Measurements from ENCODE around the gene KRT83. TPM values are rescaled to one million over a fixed set of nuclear protein-coding genes. Genes with fewer than 3 reads are reported as not detected.

KRT83 gene
- total and polyA plus RNA-seq, 10 of the 15 experiments (the other 5 are each of a cell fraction or from before 2014, with no cell fraction given): not detected

DNA sequence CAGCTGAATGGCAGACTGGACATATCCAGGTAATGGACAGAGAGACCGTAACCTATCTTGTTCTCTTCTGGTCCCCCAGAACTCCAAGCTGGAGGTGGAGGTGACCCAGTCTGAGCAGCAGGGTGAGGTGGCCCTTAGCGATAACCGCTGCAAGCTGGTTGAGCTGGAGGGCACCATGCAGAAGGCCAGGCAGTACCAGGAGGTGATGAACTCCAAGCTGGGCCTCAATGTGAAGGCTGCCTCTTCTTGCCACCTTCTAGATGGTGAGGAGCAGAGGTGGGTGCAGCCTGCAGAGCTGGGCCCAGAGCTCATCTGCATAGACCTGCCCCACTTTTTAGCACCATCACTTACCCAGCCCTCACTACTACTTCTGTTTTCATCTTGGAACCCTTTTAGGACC lies 53.9 kb downstream of the KRT83 start:
- ATAC-seq (no peak), DNase-seq (ENCODE audit: low read depth, low spot score) (no peak), FAIRE-seq (no peak)
- in situ Hi-C loops (cut with MboI): no loop called here
- no peaks in the 10 kb centered on the region for H3K4me1 ChIP-seq (ENCODE audit: control insufficient read depth, insufficient read depth, low read length)
- H3K79me2 ChIP-seq (ENCODE audit: control insufficient read depth, insufficient read depth, low read length): no peaks in the 10 kb centered on the region
- H2AFZ ChIP-seq (ENCODE audit: control insufficient read depth, low read depth, low read length): no peak overlapping the region
- no peaks in the 10 kb centered on the region for H4K20me1 ChIP-seq (ENCODE audit: control insufficient read depth, insufficient read depth)
- WGBS (ENCODE audit: insufficient coverage, insufficient replicate concordance, low lambda C conversion rate, missing lambda C conversion rate): 74% methylated on average over 3 of the region's 3 CpGs
- SMC1A ChIA-PET (ENCODE audit: uncharacterized antibody, unreplicated experiment): no interaction called here
- H3K36me3 ChIP-seq (ENCODE audit: control insufficient read depth in 2 of 2, insufficient read depth in 2 of 2, low read length in 1 of 2): no peaks in the 10 kb centered on the region
- CTCF ChIA-PET: interaction anchor here (1.4 to 2.9 kb wide), 3 partner anchors 12 to 110 kb away, joined by 4 to 15 read pairs (median 5); no protein-coding TSS in a partner anchor
- RAD21 ChIA-PET (ENCODE audit: unreplicated experiment): no interaction called here
- no peak overlapping the region for H3K27ac ChIP-seq (ENCODE audit: control insufficient read depth, insufficient read depth)
- H3K4me2 ChIP-seq (ENCODE audit: control insufficient read depth, insufficient read depth): no peak overlapping the region
- POLR2A ChIA-PET: no interaction called here
- no TSS peak for BruUV-seq (replicated peaks)
- no peak overlapping the region for H3K9ac ChIP-seq (ENCODE audit: control insufficient read depth, insufficient read depth, low read length)
- H3K27me3 ChIP-seq (replicated peaks in 1 of 2; ENCODE audit: control insufficient read depth in 2 of 2, insufficient read depth in 2 of 2, low read length in 1 of 2): peaks cover 0 to 2% of the 10 kb centered on the region in 2 experiments; a peak in 1 of 4 replicates
- no peaks in the 10 kb centered on the region; the same call in 2 of the 3 replicates for H3K9me3 ChIP-seq (replicated peaks; ENCODE audit: control insufficient read depth, insufficient read depth, low read length)
- no peak overlapping the region for H3K4me3 ChIP-seq
- intact Hi-C loops (cut with micrococcal nuclease; ENCODE audit: unreplicated experiment): no loop called here
- TF ChIP-seq BCLAF1 (IDR thresholded peaks at IDR 0.05) (no peak), GABPA (IDR thresholded peaks at IDR 0.05; ENCODE audit: low read depth) (no peak), KLF5 (IDR thresholded peaks at IDR 0.05; ENCODE audit: partially characterized antibody) (no peak), RFX5 (IDR thresholded peaks at IDR 0.05; ENCODE audit: low read depth, low read length) (no peak), STAT1 (conservative IDR thresholded peaks at IDR 0.05) (no peak), ZBED1 (IDR thresholded peaks at IDR 0.05; ENCODE audit: borderline replicate concordance) (no peak), FOXM1 (IDR thresholded peaks at IDR 0.05; ENCODE audit: low read depth, low read length) (no peak), ZNF217 (IDR thresholded peaks at IDR 0.05) (no peak), FOS (IDR thresholded peaks at IDR 0.05; ENCODE audit: borderline replicate concordance, extremely low read depth, insufficient read length) (no peak), CUX1 (IDR thresholded peaks at IDR 0.05; ENCODE audit: insufficient replicate concordance, low read depth, low read length) (no peak), CREB1 (IDR thresholded peaks at IDR 0.05; ENCODE audit: low read depth) (no peak), CBX5 (IDR thresholded peaks at IDR 0.05; ENCODE audit: low read depth) (no peak)
- TF ChIP-seq, protein P1, sequence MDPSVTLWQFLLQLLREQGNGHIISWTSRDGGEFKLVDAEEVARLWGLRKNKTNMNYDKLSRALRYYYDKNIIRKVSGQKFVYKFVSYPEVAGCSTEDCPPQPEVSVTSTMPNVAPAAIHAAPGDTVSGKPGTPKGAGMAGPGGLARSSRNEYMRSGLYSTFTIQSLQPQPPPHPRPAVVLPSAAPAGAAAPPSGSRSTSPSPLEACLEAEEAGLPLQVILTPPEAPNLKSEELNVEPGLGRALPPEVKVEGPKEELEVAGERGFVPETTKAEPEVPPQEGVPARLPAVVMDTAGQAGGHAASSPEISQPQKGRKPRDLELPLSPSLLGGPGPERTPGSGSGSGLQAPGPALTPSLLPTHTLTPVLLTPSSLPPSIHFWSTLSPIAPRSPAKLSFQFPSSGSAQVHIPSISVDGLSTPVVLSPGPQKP (IDR thresholded peaks at IDR 0.05; ENCODE audit: low read depth, low read length): no peak

All from GM12878 (cell line).